Muscle layer of colon (tissue), 2 donors: ENCODE results near the gene C17orf75.
"Not testable (repeated sequence)": the region's sequence is repeated elsewhere in the genome, so short reads cannot be mapped to it uniquely, and the experiment has no call there.

ENCODE experiments used
- H3K27ac ChIP-seq: one replicate; pipeline ENCODE4 v1.7.0; 2013; ENCODE audit warnings: low read depth, mild to moderate bottlenecking, low read length, moderate library complexity
- H3K27me3 ChIP-seq, 2 donors: one replicate each; pipeline ENCODE4 v1.7.0; 2013; ENCODE audit warnings: low read length in 2 of 2, mild to moderate bottlenecking in 2 of 2; ENCODE audit not compliant: insufficient read depth in 2 of 2, control insufficient read depth in 1 of 2
- H3K36me3 ChIP-seq: one replicate; pipeline ENCODE4 v1.7.0; 2013; ENCODE audit warnings: mild to moderate bottlenecking, low read length; ENCODE audit not compliant: insufficient read depth
- H3K4me1 ChIP-seq: one replicate; pipeline ENCODE4 v1.7.0; 2013; ENCODE audit warnings: mild to moderate bottlenecking, low read length; ENCODE audit not compliant: insufficient read depth
- H3K4me3 ChIP-seq, 2 donors: one replicate each; pipeline ENCODE4 v1.7.0; 2013; ENCODE audit warnings: low read length in 2 of 2, low read depth in 1 of 2, mild to moderate bottlenecking in 1 of 2, moderate library complexity in 1 of 2
- H3K9ac ChIP-seq: one replicate; pipeline ENCODE4 v1.7.0; 2013; ENCODE audit warnings: low read length
- H3K9me3 ChIP-seq: one replicate; pipeline ENCODE4 v1.7.0; 2013; ENCODE audit warnings: mild to moderate bottlenecking, low read length
- donor health status: abdominal sarcoma.
- donor health status: Adenocarcinoma of cecum.

The C17orf75 gene, protein sequence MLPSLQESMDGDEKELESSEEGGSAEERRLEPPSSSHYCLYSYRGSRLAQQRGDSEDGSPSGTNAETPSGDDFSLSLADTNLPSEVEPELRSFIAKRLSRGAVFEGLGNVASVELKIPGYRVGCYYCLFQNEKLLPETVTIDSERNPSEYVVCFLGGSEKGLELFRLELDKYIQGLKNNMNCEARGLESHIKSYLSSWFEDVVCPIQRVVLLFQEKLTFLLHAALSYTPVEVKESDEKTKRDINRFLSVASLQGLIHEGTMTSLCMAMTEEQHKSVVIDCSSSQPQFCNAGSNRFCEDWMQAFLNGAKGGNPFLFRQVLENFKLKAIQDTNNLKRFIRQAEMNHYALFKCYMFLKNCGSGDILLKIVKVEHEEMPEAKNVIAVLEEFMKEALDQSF

DNA sequence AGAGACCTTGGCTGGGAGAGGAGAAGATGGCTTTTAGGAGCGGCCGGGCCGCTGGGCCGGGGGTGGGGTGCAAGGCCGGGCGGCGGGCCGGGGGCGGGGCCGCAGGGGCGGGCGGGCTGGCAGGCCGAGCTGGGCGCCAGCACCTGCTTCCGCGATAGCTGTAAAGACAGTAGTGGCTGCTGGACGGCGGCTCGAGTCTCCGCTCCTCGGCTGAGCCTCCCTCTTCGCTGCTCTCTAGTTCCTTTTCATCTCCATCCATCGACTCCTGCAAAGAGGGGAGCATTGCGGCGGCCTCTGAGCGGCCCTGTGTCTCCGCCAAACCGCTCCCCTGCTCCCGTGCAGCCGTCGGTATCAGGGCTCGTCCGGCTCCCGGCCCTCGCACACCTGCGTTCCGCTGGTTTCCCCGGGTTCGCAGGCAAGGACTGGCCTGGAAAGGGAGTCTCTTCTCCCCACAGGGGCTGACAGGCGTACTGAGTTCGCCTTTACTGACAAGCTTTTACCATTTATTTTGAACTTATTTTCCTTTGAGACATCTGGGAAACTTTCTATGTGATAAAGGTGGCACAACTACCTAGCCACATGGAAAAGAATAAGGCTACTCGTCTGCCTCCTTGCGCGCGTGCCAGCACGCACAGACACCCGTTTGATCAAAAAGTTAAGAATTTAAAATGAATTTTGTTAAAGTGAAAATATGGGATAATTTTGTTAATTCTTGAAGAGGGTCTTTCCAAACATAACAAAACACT lies at the start of gene C17orf75:
TSS of gene C17orf75 (minus strand) at position 317 of the 746 bp plus-strand sequence. CDS start at position 283, 34 bp downstream.
- no peaks in the 10 kb centered on the region for H3K27me3 ChIP-seq
- peaks cover 17% of the 10 kb centered on the region for H3K4me1 ChIP-seq
- H3K4me3 ChIP-seq = peak within 1 kb of the TSS; percentile 52 to 77
- peak within 1 kb of the TSS; percentile 78 for H3K27ac ChIP-seq
- H3K9ac ChIP-seq = peak within 1 kb of the TSS; percentile 77
- peaks cover 19% of the 10 kb centered on the region for H3K36me3 ChIP-seq
- no peaks in the 10 kb centered on the region for H3K9me3 ChIP-seq

DNA sequence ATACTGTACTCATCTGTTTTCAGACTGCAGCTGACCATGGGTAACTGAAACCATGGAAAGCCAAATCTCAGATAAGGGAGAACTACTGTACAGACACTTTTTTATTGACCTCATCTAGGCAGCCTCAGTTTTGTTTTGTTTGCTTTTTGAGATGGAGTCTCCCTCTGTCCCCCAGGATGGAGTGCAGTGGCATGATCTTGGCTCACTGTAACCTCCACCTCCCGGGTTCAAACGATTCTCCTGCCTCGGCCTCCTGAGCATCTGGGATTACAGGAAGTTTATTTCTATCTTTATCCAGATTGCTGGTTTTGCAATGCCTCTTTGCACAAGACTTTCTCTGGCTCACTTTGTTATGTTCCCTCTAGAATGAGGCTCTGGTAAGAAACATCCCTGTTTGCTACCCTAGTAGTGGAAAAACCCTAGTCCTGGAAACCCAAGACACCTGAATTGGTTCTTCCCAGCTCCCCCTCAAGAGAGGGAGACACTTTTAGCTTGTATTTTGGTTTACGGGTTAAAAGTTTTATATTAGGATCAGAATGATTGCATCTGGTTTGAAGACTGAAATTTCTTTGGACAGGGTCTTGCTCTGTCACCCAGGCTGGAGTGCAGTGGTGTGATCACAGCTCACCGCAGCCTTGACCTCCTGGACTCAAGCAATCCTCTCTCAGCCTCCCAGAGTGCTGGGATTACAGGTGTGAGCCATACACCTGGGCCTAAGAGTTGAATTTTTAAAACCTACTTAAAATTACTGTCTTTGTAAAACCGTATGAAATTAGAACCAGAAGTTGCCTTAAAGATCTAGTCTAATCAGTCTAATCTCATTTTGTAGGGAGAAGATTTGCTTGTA lies 46.9 kb upstream of the C17orf75 start:
- no peaks in the 10 kb centered on the region for H3K9me3 ChIP-seq
- H3K4me1 ChIP-seq = no peaks in the 10 kb centered on the region
- no peaks in the 10 kb centered on the region for H3K27me3 ChIP-seq
- no peak overlapping the region for H3K4me3 ChIP-seq
- no peaks in the 10 kb centered on the region for H3K36me3 ChIP-seq
- no peak overlapping the region for H3K27ac ChIP-seq
- no peak overlapping the region for H3K9ac ChIP-seq

- not testable (repeated sequence) for H3K9ac ChIP-seq, H3K27ac ChIP-seq, H3K4me1 ChIP-seq, H3K9me3 ChIP-seq, H3K4me3 ChIP-seq, H3K27me3 ChIP-seq, H3K36me3 ChIP-seq
These were observed 46.2 kb upstream of the C17orf75 start for GRCh38 chr17:32388128-32388527.

DNA sequence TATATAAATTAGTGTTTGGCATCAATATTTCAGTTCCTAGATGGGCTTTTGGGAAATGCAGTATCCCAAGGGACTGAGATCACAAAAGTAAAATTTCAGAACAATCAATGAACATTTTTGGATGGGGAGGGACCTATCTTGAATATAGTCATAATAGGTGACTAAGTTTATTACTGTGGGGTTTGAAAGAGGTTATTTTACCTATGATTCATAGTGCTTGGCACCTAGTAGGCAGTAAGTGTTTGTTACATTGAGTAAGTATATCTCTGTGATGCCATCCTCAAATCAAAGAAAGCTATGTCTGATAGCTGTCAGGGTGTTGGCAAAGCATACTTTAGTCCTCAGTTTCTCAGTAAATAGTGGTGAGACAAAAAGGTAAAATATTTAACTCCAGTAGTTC lies 44.9 kb upstream of the C17orf75 start:
- Histone ChIP-seq H3K27me3 (no peaks in the 10 kb centered on the region), H3K9ac (no peak overlapping the region), H3K36me3 (no peaks in the 10 kb centered on the region), H3K4me1 (no peaks in the 10 kb centered on the region), H3K27ac (no peak overlapping the region), H3K9me3 (no peaks in the 10 kb centered on the region), H3K4me3 (no peak overlapping the region)

DNA sequence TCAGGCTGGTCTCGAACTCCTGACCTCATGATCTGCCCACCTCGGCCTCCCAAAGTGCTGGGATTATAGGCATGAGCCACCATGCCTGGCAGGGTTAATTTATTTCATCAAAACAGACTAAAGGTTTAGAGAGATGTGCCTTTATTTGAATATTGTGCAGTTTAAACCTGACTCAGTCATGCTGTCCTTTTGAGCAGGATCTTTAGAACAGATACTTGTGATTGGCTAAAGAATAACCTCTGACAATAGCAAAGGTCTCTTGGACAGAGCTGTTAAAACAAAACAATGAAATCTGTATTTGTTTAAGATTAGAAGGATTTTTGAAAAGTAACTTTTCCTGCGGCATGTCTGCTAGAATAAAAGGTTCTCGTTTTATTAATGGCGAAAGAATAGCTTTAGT lies 44.0 kb upstream of the C17orf75 start:
- no peaks in the 10 kb centered on the region for H3K36me3 ChIP-seq
- no peaks in the 10 kb centered on the region for H3K27me3 ChIP-seq
- no peaks in the 10 kb centered on the region for H3K4me1 ChIP-seq
- no peak overlapping the region for H3K9ac ChIP-seq
- H3K27ac ChIP-seq = no peak overlapping the region
- H3K4me3 ChIP-seq = no peak overlapping the region
- no peaks in the 10 kb centered on the region for H3K9me3 ChIP-seq

DNA sequence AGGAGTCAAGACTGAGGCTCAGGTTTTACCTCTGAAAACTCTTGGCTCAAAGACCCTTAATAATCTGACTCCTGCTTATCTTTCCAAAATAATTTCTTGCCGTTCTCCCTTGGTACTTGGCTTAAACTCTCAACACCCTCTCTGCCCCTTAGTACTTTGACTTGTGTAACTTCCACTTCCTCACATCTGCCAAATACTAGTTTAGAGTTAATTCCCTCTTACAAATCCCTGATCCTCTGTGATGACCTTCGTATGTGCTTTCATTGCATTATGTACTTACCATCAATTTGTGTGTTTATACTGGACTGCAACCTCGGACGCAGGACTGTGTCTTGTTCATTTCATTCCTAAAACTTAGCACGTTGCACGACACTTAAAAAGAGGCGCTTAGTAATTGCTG lies 43.1 kb upstream of the C17orf75 start:
- Histone ChIP-seq H3K4me1 (no peaks in the 10 kb centered on the region), H3K27ac (no peak overlapping the region), H3K36me3 (no peaks in the 10 kb centered on the region)

GRCh38 chr17:32383926-32384434 lies 42.0 kb upstream of the C17orf75 start:
- no peak overlapping the region for H3K27ac ChIP-seq
- no peaks in the 10 kb centered on the region for H3K36me3 ChIP-seq
- no peaks in the 10 kb centered on the region for H3K27me3 ChIP-seq
- H3K9ac ChIP-seq = no peak overlapping the region
- H3K9me3 ChIP-seq = no peaks in the 10 kb centered on the region
- H3K4me1 ChIP-seq = no peaks in the 10 kb centered on the region
- no peak overlapping the region for H3K4me3 ChIP-seq

More for the DNA sequence above, 43.1 kb upstream of the C17orf75 start:
- H3K9ac ChIP-seq = no peak overlapping the region
- no peaks in the 10 kb centered on the region for H3K9me3 ChIP-seq
- no peaks in the 10 kb centered on the region for H3K27me3 ChIP-seq
- H3K4me3 ChIP-seq = no peak overlapping the region

GRCh38 chr17:32382526-32383223 lies 40.7 kb upstream of the C17orf75 start:
- peaks cover 13% of the 10 kb centered on the region for H3K36me3 ChIP-seq
- H3K27ac ChIP-seq = no peak overlapping the region
- H3K4me1 ChIP-seq = no peaks in the 10 kb centered on the region
- H3K4me3 ChIP-seq = no peak overlapping the region
- no peaks in the 10 kb centered on the region for H3K9me3 ChIP-seq
- H3K27me3 ChIP-seq = no peaks in the 10 kb centered on the region
- no peak overlapping the region for H3K9ac ChIP-seq

GRCh38 chr17:32370426-32370825 lies 28.5 kb upstream of the C17orf75 start:
- H3K9me3 ChIP-seq = no peaks in the 10 kb centered on the region
- H3K36me3 ChIP-seq = peaks cover 76% of the 10 kb centered on the region
- no peak overlapping the region for H3K4me3 ChIP-seq

DNA sequence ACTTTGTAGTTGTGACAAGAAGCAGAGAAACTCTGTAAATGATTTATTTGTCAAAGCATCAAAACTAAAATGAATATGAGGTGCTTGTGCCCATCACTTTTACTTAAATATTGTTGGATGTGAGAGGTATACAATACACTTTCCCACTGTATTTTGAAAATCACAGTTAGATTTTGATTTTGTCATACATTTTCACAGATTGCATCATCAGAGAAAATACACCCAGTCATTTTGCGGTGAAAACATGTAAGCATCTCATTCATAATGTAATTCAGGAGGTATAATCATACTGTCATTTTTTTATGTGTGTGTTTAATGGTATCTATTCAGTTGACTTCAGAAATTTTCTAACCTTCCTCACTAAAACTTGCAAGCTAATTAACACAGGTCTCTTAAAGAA lies 19.3 kb upstream of the C17orf75 start:
- Histone ChIP-seq H3K36me3 (peaks cover 74% of the 10 kb centered on the region), H3K4me1 (peaks cover 5% of the 10 kb centered on the region), H3K4me3 (no peak overlapping the region), H3K9ac (no peak overlapping the region), H3K9me3 (no peaks in the 10 kb centered on the region), H3K27ac (no peak overlapping the region), H3K27me3 (no peaks in the 10 kb centered on the region)

More at GRCh38 chr17:32370426-32370825, 28.5 kb upstream of the C17orf75 start:
- H3K27ac ChIP-seq = no peak overlapping the region
- H3K4me1 ChIP-seq = no peaks in the 10 kb centered on the region
- H3K27me3 ChIP-seq = no peaks in the 10 kb centered on the region
- no peak overlapping the region for H3K9ac ChIP-seq
